Neuronal stem cell (in vitro differentiated cells): ENCODE measurements around the gene ITIH3.

Source experiments
- DNase-seq: peaks from one replicate; pipeline ENCODE4 v3.0.0-alpha.2; 2013; ENCODE audit warnings: low spot score
- H2AFZ ChIP-seq: one replicate; pipeline ENCODE4 v1.6.1; 2013; ENCODE audit warnings: mild to moderate bottlenecking, low read length, inconsistent platforms
- H2AK5ac ChIP-seq: 2 replicates; pipeline ENCODE4 v1.6.1; 2013; ENCODE audit warnings: low read depth, mild to moderate bottlenecking, inconsistent platforms, low read length, moderate library complexity, mixed read lengths
- H2BK120ac ChIP-seq: 2 replicates; pipeline ENCODE4 v1.6.1; 2013; ENCODE audit warnings: low read depth, mild to moderate bottlenecking, inconsistent platforms, low read length, moderate library complexity, mixed read lengths
- H2BK12ac ChIP-seq: one replicate; pipeline ENCODE4 v1.6.1; 2013; ENCODE audit warnings: low read length, inconsistent platforms
- H2BK15ac ChIP-seq: 2 replicates; pipeline ENCODE4 v1.6.1; 2013; ENCODE audit warnings: mild to moderate bottlenecking, low read length, inconsistent platforms, mixed read lengths
- H2BK5ac ChIP-seq: one replicate; pipeline ENCODE4 v1.6.1; 2013; ENCODE audit warnings: inconsistent platforms, mild to moderate bottlenecking, low read length, moderate library complexity
- H3K14ac ChIP-seq: one replicate; pipeline ENCODE4 v1.6.1; 2013; ENCODE audit warnings: low read length, inconsistent platforms
- H3K18ac ChIP-seq: 2 replicates; pipeline ENCODE4 v1.6.1; 2013; ENCODE audit warnings: low read length, inconsistent platforms
- H3K23ac ChIP-seq: 2 replicates; pipeline ENCODE4 v1.6.1; 2013; ENCODE audit warnings: low read depth, mild to moderate bottlenecking, mixed read lengths, low read length, inconsistent platforms; ENCODE audit not compliant: poor library complexity
- H3K27ac ChIP-seq: replicated peaks from 3 replicates; pipeline ENCODE4 v1.5.1; 2013; ENCODE audit warnings: low read length, inconsistent platforms
- H3K27me3 ChIP-seq, 3 experiments: 2 replicates each; pipeline ENCODE4 v1.6.1; 2013; ENCODE audit warnings: low read length in 3 of 3, mild to moderate bottlenecking in 2 of 3, inconsistent platforms in 1 of 3, low read depth in 1 of 3, mixed read lengths in 1 of 3, moderate library complexity in 1 of 3; ENCODE audit not compliant: control insufficient read depth in 3 of 3, insufficient read depth in 3 of 3
- H3K36me3 ChIP-seq, 2 donors: replicated peaks in 1 of 2; 2 replicates each; pipeline ENCODE4 v1.6.1; 2013; ENCODE audit warnings: low read length in 2 of 2; ENCODE audit not compliant: control insufficient read depth in 2 of 2, insufficient read depth in 2 of 2
- H3K4ac ChIP-seq: 2 replicates; pipeline ENCODE4 v1.6.1; 2013; ENCODE audit warnings: inconsistent platforms, mild to moderate bottlenecking, low read length, moderate library complexity
- H3K4me1 ChIP-seq, 2 donors: 1 replicate in 1 of 2; 2 replicates in 1 of 2; pipeline ENCODE4 v1.6.1; 2013; ENCODE audit warnings: low read length in 2 of 2, low read depth in 1 of 2; ENCODE audit not compliant: control insufficient read depth in 2 of 2, insufficient read depth in 1 of 2
- H3K4me2 ChIP-seq: one replicate; pipeline ENCODE4 v1.6.1; 2013; ENCODE audit warnings: mild to moderate bottlenecking, low read length, inconsistent platforms; ENCODE audit not compliant: insufficient read depth, poor library complexity, severe bottlenecking
- H3K4me3 ChIP-seq, 2 donors: 2 replicates each; pipeline ENCODE4 v1.5.1; 2013; ENCODE audit warnings: low read length in 2 of 2, mild to moderate bottlenecking in 2 of 2, inconsistent platforms in 1 of 2, moderate library complexity in 1 of 2
- H3K79me1 ChIP-seq: one replicate; pipeline ENCODE4 v1.6.1; 2013; ENCODE audit warnings: low read depth, mild to moderate bottlenecking, inconsistent platforms, low read length, moderate library complexity
- H3K9ac ChIP-seq: one replicate; pipeline ENCODE4 v1.6.1; 2013; ENCODE audit warnings: mild to moderate bottlenecking, low read depth, low read length, inconsistent platforms; ENCODE audit not compliant: poor library complexity
- H3K9me3 ChIP-seq, 2 donors: replicated peaks in 1 of 2; 2 replicates each; pipeline versions ENCODE3 to v1.6.1; 2013; ENCODE audit warnings: low read length in 2 of 2, mild to moderate bottlenecking in 2 of 2, inconsistent platforms in 1 of 2, low read depth in 1 of 2, mixed read lengths in 1 of 2, moderate library complexity in 1 of 2; ENCODE audit not compliant: control insufficient read depth in 2 of 2, insufficient read depth in 1 of 2
- H4K8ac ChIP-seq: one replicate; pipeline ENCODE4 v1.6.1; 2013; ENCODE audit warnings: low read depth, mild to moderate bottlenecking, inconsistent platforms, low read length, moderate library complexity
- H4K91ac ChIP-seq: one replicate; pipeline ENCODE4 v1.6.1; 2013; ENCODE audit warnings: low read length, low read depth, mild to moderate bottlenecking, inconsistent platforms; ENCODE audit not compliant: poor library complexity
- WGBS, 2 donors: extraction: QIAGEN DNeasy Blood & Tissue Kit; methylation state at CpG; one replicate each; pipeline ENCODE4 v1.1.7; 2013; ENCODE audit warnings: missing lambda C conversion rate in 2 of 2, mixed read lengths in 1 of 2; ENCODE audit not compliant: insufficient read length in 2 of 2, insufficient replicate concordance in 1 of 2; ENCODE audit errors: extremely low coverage in 2 of 2; 5-methylcytosine and 5-hydroxymethylcytosine counted together

The ITIH3 gene

DNA sequence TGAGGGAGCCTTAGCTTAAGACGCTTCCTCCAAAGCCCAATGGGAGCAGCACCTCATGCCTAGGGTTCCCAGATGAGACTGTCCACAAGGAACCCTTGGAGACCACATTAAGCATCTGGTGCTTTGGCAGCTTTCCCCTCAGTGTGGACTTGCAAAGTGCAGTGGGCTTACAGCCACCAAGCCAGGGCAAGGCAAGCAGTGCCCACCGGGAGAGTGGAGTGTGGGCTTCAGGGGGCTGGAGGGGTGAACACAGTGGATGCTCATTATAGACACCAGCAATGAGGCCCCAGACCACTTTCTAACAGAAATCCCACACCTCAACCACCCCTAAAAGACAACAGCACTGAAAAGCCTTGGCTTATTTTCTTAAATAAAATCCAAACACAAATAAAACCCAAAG, 49.3 kb downstream of the ITIH3 start:
- Histone ChIP-seq H3K27me3 (no peaks in the 10 kb centered on the region), H3K4me1 (peaks cover 0 to 15% of the 10 kb centered on the region in 2 donors), H3K79me1 (no peaks in the 10 kb centered on the region), H3K9ac (no peak overlapping the region), H3K14ac (no peak overlapping the region), H2BK15ac (no peak overlapping the region), H3K4me3 (no peak overlapping the region), H3K36me3 (peaks cover 12 to 34% of the 10 kb centered on the region in 2 donors), H2BK5ac (no peak overlapping the region), H3K18ac (peak overlapping the region; percentile 11), H2BK120ac (no peak overlapping the region), H3K9me3 (no peaks in the 10 kb centered on the region), H2AFZ (no peak overlapping the region), H3K4ac (no peak overlapping the region), H4K8ac (no peak overlapping the region), H2BK12ac (no peak overlapping the region), H4K91ac (no peak overlapping the region), H3K27ac (no peak overlapping the region), H3K4me2 (no peak overlapping the region), H2AK5ac (no peak overlapping the region), H3K23ac (no peak overlapping the region)
- WGBS, 2 donors: no CpG with 5 or more reads among the region's 2 CpGs
- DNase-seq: no peak

GRCh38 chr3:52844290-52844975, 49.8 kb downstream of the ITIH3 start:
- H3K27ac ChIP-seq: no peak overlapping the region

GRCh38 chr3:52845157-52845556, 50.6 kb downstream of the ITIH3 start:
- Histone ChIP-seq H4K91ac (no peak overlapping the region), H3K9ac (no peak overlapping the region), H3K27me3 (no peaks in the 10 kb centered on the region), H3K4ac (no peak overlapping the region), H2BK12ac (no peak overlapping the region), H3K23ac (no peak overlapping the region), H3K4me3 (no peak overlapping the region), H2BK120ac (no peak overlapping the region), H3K27ac (no peak overlapping the region), H3K4me2 (no peak overlapping the region), H3K36me3 (peaks cover 12 to 44% of the 10 kb centered on the region in 2 donors), H2AK5ac (no peak overlapping the region), H2BK5ac (no peak overlapping the region), H3K18ac (no peak overlapping the region), H3K79me1 (no peaks in the 10 kb centered on the region), H4K8ac (no peak overlapping the region), H3K14ac (no peak overlapping the region), H2AFZ (no peak overlapping the region), H2BK15ac (no peak overlapping the region), H3K4me1 (peaks cover 0 to 11% of the 10 kb centered on the region in 2 donors), H3K9me3 (no peaks in the 10 kb centered on the region)
- no peak for DNase-seq
- WGBS, 2 donors: no CpG with 5 or more reads among the region's 6 CpGs

More at GRCh38 chr3:52844290-52844975, 49.8 kb downstream of the ITIH3 start:
- Histone ChIP-seq H3K9me3 (no peaks in the 10 kb centered on the region), H3K4me2 (no peak overlapping the region), H2AK5ac (no peak overlapping the region), H3K18ac (no peak overlapping the region), H3K14ac (no peak overlapping the region), H2BK15ac (no peak overlapping the region), H4K91ac (no peak overlapping the region), H2AFZ (no peak overlapping the region), H3K4me3 (no peak overlapping the region), H2BK5ac (no peak overlapping the region), H3K9ac (no peak overlapping the region), H3K4me1 (peaks cover 0 to 12% of the 10 kb centered on the region in 2 donors), H3K23ac (no peak overlapping the region), H3K79me1 (no peaks in the 10 kb centered on the region), H3K27me3 (no peaks in the 10 kb centered on the region), H2BK12ac (no peak overlapping the region), H3K36me3 (peaks cover 12 to 39% of the 10 kb centered on the region in 2 donors), H2BK120ac (no peak overlapping the region), H3K4ac (no peak overlapping the region), H4K8ac (no peak overlapping the region)
- no peak for DNase-seq
- WGBS, 2 donors: no CpG with 5 or more reads among the region's 18 CpGs

DNA sequence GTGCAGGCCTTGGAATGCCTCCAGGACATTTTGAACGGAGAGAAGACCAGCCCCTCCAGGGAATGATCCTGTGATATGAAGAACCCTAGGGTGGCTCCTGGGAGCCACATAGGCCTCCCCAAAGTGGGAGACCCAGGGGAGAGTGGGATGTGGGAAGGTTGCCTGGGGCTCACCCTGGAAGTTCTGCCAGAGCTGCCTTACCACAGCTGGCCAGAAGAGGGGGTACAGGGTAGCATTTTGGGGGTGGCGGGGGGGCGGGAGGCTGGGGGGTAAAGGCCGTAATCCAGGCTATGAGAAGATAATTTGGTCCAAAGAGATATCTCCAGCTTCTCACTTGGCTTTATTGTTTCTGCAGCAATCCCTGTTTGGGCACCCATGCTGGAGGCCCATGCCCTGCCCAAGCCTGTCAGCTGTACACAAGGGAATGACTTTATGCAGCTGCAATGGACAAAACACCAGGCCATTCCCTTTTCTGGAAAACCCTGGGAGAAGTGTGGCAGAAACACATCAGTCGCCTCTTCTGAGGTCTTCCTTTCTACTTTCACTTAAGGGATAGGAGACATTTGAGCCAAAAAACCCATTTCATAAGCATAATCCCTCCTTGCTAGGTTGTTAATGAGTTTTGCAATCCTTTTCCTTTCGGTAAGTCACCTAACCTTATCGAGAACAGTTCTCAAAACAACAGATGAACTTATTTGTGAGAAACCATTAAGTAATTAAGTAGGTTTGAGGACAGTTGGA, 51.3 kb downstream of the ITIH3 start:
- H3K14ac ChIP-seq: no peak overlapping the region
- no peak overlapping the region for H2BK120ac ChIP-seq
- DNase-seq: no peak
- H2BK12ac ChIP-seq: no peak overlapping the region
- no peak overlapping the region for H3K4ac ChIP-seq
- no peak overlapping the region for H3K27ac ChIP-seq
- H2BK15ac ChIP-seq: no peak overlapping the region
- H3K9ac ChIP-seq: no peak overlapping the region
- H3K18ac ChIP-seq: no peak overlapping the region
- peaks cover 12 to 43% of the 10 kb centered on the region in 2 donors for H3K36me3 ChIP-seq
- H4K8ac ChIP-seq: no peak overlapping the region
- no peak overlapping the region for H4K91ac ChIP-seq
- H2AK5ac ChIP-seq: no peak overlapping the region
- H3K9me3 ChIP-seq: no peaks in the 10 kb centered on the region
- H3K23ac ChIP-seq: no peak overlapping the region
- H3K79me1 ChIP-seq: no peaks in the 10 kb centered on the region
- peaks cover 0 to 11% of the 10 kb centered on the region in 2 donors for H3K4me1 ChIP-seq
- no peak overlapping the region for H2BK5ac ChIP-seq
- H2AFZ ChIP-seq: no peak overlapping the region
- no peak overlapping the region for H3K4me2 ChIP-seq
- H3K4me3 ChIP-seq: no peak overlapping the region
- no peaks in the 10 kb centered on the region for H3K27me3 ChIP-seq
- no CpG with 5 or more reads among the region's 7 CpGs for WGBS, 2 donors
